ENCODE results near the gene NT5DC3. TPM values are rescaled to one million over a fixed set of nuclear protein-coding genes. Genes with fewer than 3 reads are reported as not detected.

NT5DC3 gene
- polyA plus RNA-seq, 6 donors from 2014 or later, result 0.96 to 4.4 (median 1.9) TPM

DNA sequence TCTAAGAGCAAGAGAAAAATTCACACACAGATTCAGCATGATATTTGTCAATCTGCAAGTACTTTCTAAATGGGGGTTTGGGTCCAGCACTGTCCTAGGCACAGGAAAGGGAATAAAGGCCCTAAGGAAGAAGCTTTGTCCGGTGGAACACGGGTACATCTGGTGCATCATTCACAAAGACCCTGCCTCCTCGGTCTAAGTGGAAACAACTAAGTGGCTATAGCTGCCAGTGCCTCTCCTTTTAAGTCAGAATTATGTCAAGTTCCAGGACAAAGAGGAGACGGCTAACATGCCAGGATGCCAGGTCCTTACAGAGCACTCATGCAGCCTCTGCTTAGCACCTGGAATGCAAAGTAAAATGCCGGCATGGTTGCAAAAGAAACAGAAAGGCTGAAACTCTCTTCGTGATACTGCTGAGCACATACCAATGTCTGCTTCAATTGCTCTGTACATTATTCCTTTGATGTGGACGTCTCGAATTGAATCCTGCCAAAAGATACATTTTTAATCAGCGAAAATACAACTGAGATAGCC is 47.5 kb downstream of the NT5DC3 start:
- DNase-seq (no peak), ATAC-seq (ENCODE audit: low read depth in 2 of 2) (no peak)
- Mint-ChIP-seq H3K4me3 (no peak overlapping the region), H3K4me1 (no peaks in the 10 kb centered on the region), H3K9me3 (no peaks in the 10 kb centered on the region), H3K36me3 (peaks cover 26 to 29% of the 10 kb centered on the region in 2 donors), H3K27ac (no peak overlapping the region), H3K27me3 (no peaks in the 10 kb centered on the region)

DNA sequence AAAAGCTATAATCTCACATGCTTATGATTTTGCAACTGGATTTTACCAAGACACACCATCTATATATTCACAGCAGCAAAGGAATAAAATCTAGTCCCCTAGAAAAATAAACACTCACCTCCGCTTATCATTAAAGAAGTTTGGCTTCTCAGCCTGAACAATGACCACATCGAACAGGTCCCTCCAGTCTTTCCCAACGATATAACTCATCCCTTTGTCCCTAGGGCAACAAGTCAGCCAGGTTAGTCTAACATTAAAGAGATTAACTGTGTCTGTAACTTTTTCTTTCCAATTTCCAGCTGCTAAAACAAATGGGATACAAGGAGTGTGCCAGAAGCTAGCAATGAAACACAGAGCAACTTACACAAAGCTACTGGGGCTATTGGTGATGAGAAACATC is 48.0 kb downstream of the NT5DC3 start:
- Mint-ChIP-seq H3K27ac (no peak overlapping the region), H3K36me3 (peaks cover 26 to 29% of the 10 kb centered on the region in 2 donors), H3K4me3 (no peak overlapping the region), H3K4me1 (no peaks in the 10 kb centered on the region), H3K9me3 (no peaks in the 10 kb centered on the region), H3K27me3 (no peaks in the 10 kb centered on the region)
- DNase-seq (no peak), ATAC-seq (ENCODE audit: low read depth in 2 of 2) (no peak)

GRCh38 chr12:103791350-103791920 is 49.6 kb downstream of the NT5DC3 start:
- Mint-ChIP-seq H3K4me1 (no peaks in the 10 kb centered on the region), H3K4me3 (peak overlapping the region in 1 of 8 donors; percentile 15), H3K36me3 (peaks cover 17 to 19% of the 10 kb centered on the region in 2 donors), H3K9me3 (no peaks in the 10 kb centered on the region), H3K27ac (no peak overlapping the region), H3K27me3 (no peaks in the 10 kb centered on the region)
- DNase-seq (no peak), ATAC-seq (ENCODE audit: low read depth in 2 of 2) (no peak)

DNA sequence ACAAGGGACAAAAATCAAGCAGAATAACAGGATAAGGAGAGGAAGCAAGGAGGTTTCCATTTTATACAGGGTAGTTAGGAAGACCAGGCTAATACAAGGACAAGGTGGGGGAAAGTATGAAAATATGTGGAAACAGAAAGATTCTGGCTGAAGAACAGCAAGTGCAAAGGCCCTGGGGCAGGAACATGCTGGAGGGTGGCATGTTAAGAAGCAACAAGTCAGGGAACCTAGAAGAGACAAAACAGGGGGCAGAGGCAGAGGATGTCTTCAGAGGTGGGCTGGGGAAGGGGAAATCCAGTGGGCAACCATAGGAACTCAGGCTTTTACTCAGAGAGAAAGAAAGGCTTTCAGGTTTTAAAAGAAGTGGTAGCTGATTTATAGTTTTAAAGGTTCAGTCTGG is 54.8 kb downstream of the NT5DC3 start:
- no peaks in the 10 kb centered on the region for H3K4me1 Mint-ChIP-seq
- peaks cover 0 to 6% (median 0%) of the 10 kb centered on the region in 7 donors for H3K9me3 Mint-ChIP-seq
- no peak overlapping the region for H3K27ac Mint-ChIP-seq
- no peaks in the 10 kb centered on the region for H3K27me3 Mint-ChIP-seq
- no peak for DNase-seq
- no peak for ATAC-seq (ENCODE audit: low read depth in 2 of 2)
- H3K36me3 Mint-ChIP-seq, result peaks cover 19 to 21% of the 10 kb centered on the region in 2 donors
- no peak overlapping the region for H3K4me3 Mint-ChIP-seq

- no peak overlapping the region for H3K4me3 Mint-ChIP-seq
- peaks cover 0 to 6% (median 0%) of the 10 kb centered on the region in 7 donors for H3K9me3 Mint-ChIP-seq
- no peak for DNase-seq
- no peaks in the 10 kb centered on the region for H3K4me1 Mint-ChIP-seq
- peak overlapping the region in 1 of 6 donors; percentile 23 for H3K27ac Mint-ChIP-seq
- ATAC-seq (ENCODE audit: low read depth in 2 of 2), result no peak
- no peaks in the 10 kb centered on the region for H3K27me3 Mint-ChIP-seq
- H3K36me3 Mint-ChIP-seq, result peaks cover 19 to 21% of the 10 kb centered on the region in 2 donors
Observed at GRCh38 chr12:103785243-103786031, 55.6 kb downstream of the NT5DC3 start.

DNA sequence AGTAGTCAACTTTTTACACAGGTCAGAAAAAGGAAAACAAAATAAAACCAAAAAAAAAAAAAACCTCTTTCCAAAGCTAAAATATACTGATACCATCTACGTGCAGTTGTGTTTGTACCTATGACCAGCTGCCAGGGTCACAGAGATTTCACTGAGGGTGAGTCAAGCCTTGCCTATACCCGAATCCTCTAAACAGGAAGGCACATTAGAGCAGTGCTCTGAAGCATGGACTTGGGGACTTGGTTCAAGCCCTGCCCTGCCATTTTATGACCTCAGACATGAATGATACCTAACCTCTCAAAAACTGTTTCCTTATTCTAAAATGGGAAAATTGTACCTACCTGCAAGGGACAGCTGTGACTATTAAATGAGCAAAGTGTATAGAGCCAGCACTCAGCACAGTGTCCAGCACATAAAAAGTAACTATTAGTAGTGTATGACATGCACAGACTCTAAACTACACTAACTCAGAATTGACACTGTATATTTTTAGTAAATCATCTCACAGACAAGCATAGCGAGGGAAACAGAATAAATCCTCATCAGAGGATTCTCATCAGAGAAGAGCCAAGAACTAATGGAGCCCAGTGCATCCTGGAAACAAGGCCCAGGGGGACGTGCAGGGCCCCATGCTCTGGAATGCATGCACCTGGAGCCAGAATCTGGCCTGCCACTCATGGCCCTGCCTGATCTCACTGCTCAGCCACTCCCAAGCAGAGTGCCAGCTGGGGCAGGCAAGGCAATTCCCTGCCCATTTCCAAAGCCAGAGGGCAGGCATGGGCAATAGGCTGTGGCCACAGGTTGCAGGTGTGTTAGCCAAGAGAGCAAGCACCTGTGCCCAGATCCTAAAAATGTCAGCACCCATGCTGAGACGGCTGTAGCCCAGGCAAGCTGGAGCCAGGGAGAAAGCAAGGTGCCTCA is 57.0 kb downstream of the NT5DC3 start:
- Mint-ChIP-seq H3K9me3 (peaks cover 0 to 6% (median 0%) of the 10 kb centered on the region in 7 donors), H3K36me3 (peaks cover 19 to 32% of the 10 kb centered on the region in 2 donors), H3K4me1 (no peaks in the 10 kb centered on the region), H3K27ac (no peak overlapping the region), H3K27me3 (no peaks in the 10 kb centered on the region), H3K4me3 (no peak overlapping the region)
- no peak for DNase-seq
- ATAC-seq (ENCODE audit: low read depth in 2 of 2), result no peak

DNA sequence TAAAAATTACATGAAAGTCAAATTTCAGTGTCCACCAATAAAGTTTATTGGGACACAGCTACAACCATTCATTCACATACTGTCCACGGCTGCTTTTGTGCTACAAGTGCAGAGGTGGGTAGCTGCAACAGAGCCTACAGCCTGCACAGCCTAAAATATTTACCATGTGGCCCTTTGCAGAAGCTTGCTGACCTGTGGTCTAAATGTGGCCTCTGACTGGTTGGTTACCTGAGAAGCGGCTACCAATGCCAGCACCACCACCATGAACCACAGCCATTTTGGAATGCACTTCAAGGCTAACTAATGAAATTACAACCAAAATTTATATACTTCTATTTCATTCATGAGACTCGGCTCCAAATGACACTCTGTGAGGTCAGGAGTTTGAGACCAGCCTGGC is 58.6 kb downstream of the NT5DC3 start:
- no peaks in the 10 kb centered on the region for H3K4me1 Mint-ChIP-seq
- no peak overlapping the region for H3K27ac Mint-ChIP-seq
- H3K36me3 Mint-ChIP-seq, result peaks cover 19 to 41% of the 10 kb centered on the region in 2 donors
- no peak for ATAC-seq (ENCODE audit: low read depth in 2 of 2)
- H3K9me3 Mint-ChIP-seq, result peaks cover 0 to 6% (median 0%) of the 10 kb centered on the region in 7 donors
- no peaks in the 10 kb centered on the region for H3K27me3 Mint-ChIP-seq
- DNase-seq, result no peak
- no peak overlapping the region for H3K4me3 Mint-ChIP-seq

- H3K4me3 Mint-ChIP-seq, result no peak overlapping the region
- H3K27ac Mint-ChIP-seq, result no peak overlapping the region
- H3K4me1 Mint-ChIP-seq, result no peaks in the 10 kb centered on the region
- ATAC-seq (ENCODE audit: low read depth in 2 of 2) (no peak), DNase-seq (no peak)
- H3K27me3 Mint-ChIP-seq, result no peaks in the 10 kb centered on the region
- peaks cover 0 to 2% (median 0%) of the 10 kb centered on the region in 7 donors for H3K9me3 Mint-ChIP-seq
- H3K36me3 Mint-ChIP-seq, result peaks cover 13 to 51% of the 10 kb centered on the region in 2 donors
Observed at GRCh38 chr12:103780992-103781391, 60.0 kb downstream of the NT5DC3 start.

GRCh38 chr12:103780093-103780440 is 61.0 kb downstream of the NT5DC3 start:
- Mint-ChIP-seq H3K4me1 (no peaks in the 10 kb centered on the region), H3K27ac (peak overlapping the region in 3 of 6 donors; percentile 27 to 73 (median 65)), H3K4me3 (no peak overlapping the region), H3K27me3 (no peaks in the 10 kb centered on the region), H3K9me3 (no peaks in the 10 kb centered on the region), H3K36me3 (peaks cover 10 to 58% of the 10 kb centered on the region in 2 donors)
- ATAC-seq (ENCODE audit: low read depth in 2 of 2) (no peak), DNase-seq (no peak)

DNA sequence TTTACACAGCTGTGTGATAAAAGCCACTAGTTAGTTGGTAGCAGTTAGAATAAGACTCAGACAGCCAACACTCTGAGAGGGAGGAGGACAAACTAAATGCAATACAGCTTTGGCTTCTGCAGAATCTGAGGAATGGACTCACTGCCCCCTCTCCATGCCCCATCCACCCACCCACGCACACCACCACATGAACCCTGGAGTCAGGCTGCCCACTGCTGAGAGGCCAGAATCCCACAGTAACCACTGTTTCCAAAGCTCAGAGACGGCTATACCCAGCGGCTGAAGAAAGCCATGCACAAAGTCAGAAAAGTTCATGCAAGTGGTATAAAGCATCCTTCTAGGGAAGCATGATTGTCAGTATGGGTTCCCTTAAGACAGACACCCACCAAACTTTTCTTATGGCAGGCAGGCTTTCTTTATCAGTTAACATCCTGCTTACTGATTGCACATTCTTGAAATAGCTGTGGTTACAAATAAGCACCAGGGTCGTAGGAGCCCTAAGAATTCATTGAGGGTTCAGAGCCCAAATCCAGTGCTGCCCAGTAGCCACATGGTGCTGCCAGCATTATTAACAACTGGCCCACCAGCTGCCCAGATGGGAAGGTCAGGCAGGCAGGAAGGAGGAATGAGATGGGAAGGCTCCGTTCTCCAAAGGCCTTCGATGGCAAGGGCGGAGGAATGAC is 61.5 kb downstream of the NT5DC3 start:
- H3K27me3 Mint-ChIP-seq, result no peaks in the 10 kb centered on the region
- H3K9me3 Mint-ChIP-seq, result no peaks in the 10 kb centered on the region
- H3K4me1 Mint-ChIP-seq, result no peaks in the 10 kb centered on the region
- H3K36me3 Mint-ChIP-seq, result peaks cover 10 to 61% of the 10 kb centered on the region in 2 donors
- no peak for ATAC-seq (ENCODE audit: low read depth in 2 of 2)
- H3K4me3 Mint-ChIP-seq, result no peak overlapping the region
- DNase-seq, result no peak
- peak overlapping the region in 1 of 6 donors; percentile 65 for H3K27ac Mint-ChIP-seq

DNA sequence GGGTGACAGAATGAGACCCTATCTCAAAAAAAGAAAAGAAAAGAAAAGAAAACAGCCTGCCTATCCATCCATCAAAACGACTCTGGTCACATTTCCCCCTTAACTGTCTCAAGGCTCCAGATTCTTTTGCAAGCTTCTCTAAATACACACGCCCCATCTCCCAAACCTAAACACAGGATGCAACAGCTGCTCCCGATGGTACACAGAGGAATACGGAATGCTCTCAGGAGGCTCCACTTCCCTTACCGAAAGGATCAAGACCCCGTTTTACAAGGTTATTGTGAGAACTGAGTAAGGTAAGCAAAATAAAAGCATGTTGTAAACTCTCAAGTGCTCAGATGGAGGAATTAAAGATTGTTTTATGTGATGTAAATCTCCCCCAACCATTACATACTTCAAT is 62.3 kb downstream of the NT5DC3 start:
- H3K4me3 Mint-ChIP-seq, result peak overlapping the region in 1 of 8 donors; percentile 61
- H3K4me1 Mint-ChIP-seq, result no peaks in the 10 kb centered on the region
- no peak for DNase-seq
- H3K27me3 Mint-ChIP-seq, result no peaks in the 10 kb centered on the region
- H3K9me3 Mint-ChIP-seq, result no peaks in the 10 kb centered on the region
- peak overlapping the region in 1 of 6 donors; percentile 62 for H3K27ac Mint-ChIP-seq
- ATAC-seq (ENCODE audit: low read depth in 2 of 2), result no peak
- H3K36me3 Mint-ChIP-seq, result peaks cover 3 to 56% of the 10 kb centered on the region in 2 donors

DNA sequence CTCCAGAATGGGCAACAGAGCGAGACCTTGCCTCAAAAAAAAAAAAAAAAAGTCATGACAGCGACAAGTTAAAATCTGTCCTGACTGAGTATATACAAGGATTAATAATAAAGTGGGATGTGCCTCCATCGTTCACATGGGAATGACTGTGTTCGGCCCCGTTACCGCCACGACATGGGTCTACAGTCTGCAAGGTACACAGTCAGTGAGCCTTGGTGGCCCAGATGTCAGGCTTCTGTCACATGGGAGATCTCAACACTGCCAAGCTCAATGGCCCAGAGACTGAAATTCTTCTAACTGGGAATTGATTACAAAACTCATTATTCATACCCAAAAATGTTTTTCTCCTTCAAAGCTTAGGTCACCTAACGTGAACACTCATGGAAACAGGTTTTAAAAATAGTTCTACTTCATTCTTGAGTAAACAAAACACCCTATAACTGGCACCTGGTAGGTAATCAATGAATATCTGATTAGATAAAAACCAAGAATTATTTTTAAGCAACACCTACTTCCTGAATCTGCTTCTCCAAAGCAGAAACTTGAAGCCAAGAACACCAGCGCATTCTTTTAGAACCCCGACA is 66.0 kb downstream of the NT5DC3 start:
- DNase-seq (no peak), ATAC-seq (ENCODE audit: low read depth in 2 of 2) (no peak)
- no peak overlapping the region for H3K27ac Mint-ChIP-seq

More for the DNA sequence above, 66.0 kb downstream of the NT5DC3 start:
- Mint-ChIP-seq H3K4me3 (no peak overlapping the region), H3K9me3 (no peaks in the 10 kb centered on the region), H3K27me3 (no peaks in the 10 kb centered on the region), H3K36me3 (peaks cover 0 to 43% of the 10 kb centered on the region in 2 donors), H3K4me1 (no peaks in the 10 kb centered on the region)
